Esophagus squamous epithelium (tissue), 5 donors: ENCODE data around the gene TUBB1. TPM values are rescaled to one million over a fixed set of nuclear protein-coding genes. Genes with fewer than 3 reads are reported as not detected.

ENCODE experiments used
- DNase-seq: peaks from one replicate; lab custom pipeline; 2025; lab: John Stamatoyannopoulos, UW
- H3K27ac ChIP-seq, 4 donors: fragments of 200-600 bp; sonication (generic); one replicate each; pipeline ENCODE4 v1.5.1; 2016 to 2019; ENCODE audit warnings: mild to moderate bottlenecking in 1 of 4
- H3K27me3 ChIP-seq, 4 donors: fragments of 200-600 bp; sonication (generic); 1 replicate in 3 of 4; 2 replicates in 1 of 4; pipeline versions ENCODE4 v1.5.1 to v1.6.0; 2017 to 2021; ENCODE audit warnings: antibody characterized with exemption in 1 of 4
- H3K36me3 ChIP-seq, 3 donors: fragments of 200-600 bp; sonication (generic); one replicate each; pipeline ENCODE4 v1.5.1; 2016 to 2019
- H3K4me1 ChIP-seq, 3 donors: fragments of 200-600 bp; sonication (generic); one replicate each; pipeline ENCODE4 v1.5.1; 2017 to 2019
- H3K4me3 ChIP-seq, 4 donors: fragments of 200-600 bp; sonication (generic); 1 replicate in 3 of 4; 2 replicates in 1 of 4; pipeline ENCODE4 v1.5.1; 2016 to 2019; ENCODE audit warnings: mild to moderate bottlenecking in 2 of 4, moderate library complexity in 1 of 4
- H3K9me3 ChIP-seq, 3 donors: fragments of 200-600 bp; sonication (generic); one replicate each; pipeline ENCODE4 v1.5.1; 2016 to 2019
- POLR2A ChIP-seq, 4 donors: fragments of 450-650 bp; IDR thresholded peaks; one replicate each; pipeline ENCODE4 v1.6.1; 2017; ENCODE audit warnings: antibody characterized with exemption in 4 of 4, mild to moderate bottlenecking in 4 of 4, moderate library complexity in 3 of 4
- WGBS, 2 donors: methylation state at CpG; one replicate each; pipeline ENCODE4 v1.1.5; 2018; 5-methylcytosine and 5-hydroxymethylcytosine counted together
- intact Hi-C: fragments of 100-400 bp; cut with DNase I; formaldehyde crosslinking; loops from one replicate; pipeline ENCODE4 v1.15.0; 2022
- total RNA-seq, 4 donors: library from RNA; depleted of rRNA; stranded (reverse); fragments of >200 nt; gene quantifications; one replicate each; pipeline ENCODE4 v1.1.0, GENCODE V29; 2016
- TF ChIP-seq, protein P1 (sequence below), 6 experiments: fragments of 450-650 bp in 4 of 6; fragments of 200-600 bp in 2 of 6; sonication (generic) in 2 of 6; IDR thresholded peaks; one replicate each; pipeline ENCODE4 v1.5.1; 2016 to 2019; ENCODE audit warnings: antibody characterized with exemption in 6 of 6, mild to moderate bottlenecking in 4 of 6, moderate library complexity in 4 of 6
- donor health status: DM: yes; HTN: yes; CAD: no.

Gene TUBB1
- total RNA-seq, 4 donors from 2014 or later: 0.19 TPM; not detected in 3

DNA sequence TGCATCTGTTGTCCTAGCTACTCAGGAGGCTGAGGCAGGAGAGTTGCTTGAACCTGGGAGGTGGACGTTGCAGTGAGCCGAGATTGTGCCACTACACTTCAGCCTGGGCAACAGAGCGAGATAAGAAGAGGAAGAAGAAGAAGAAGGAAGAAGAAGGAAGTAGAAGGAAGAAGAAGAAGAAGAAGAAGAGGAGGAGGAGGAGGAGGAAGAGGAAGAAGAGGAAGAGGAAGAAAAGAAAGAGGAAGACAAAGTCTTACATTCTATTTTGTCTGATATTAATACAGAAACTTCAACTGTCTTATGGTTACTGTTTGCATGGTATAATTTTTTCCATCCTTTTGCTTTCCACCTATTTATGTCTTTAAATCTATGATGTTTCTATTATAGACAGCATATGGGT lies 45.4 kb upstream of the TUBB1 start:
- intact Hi-C loops: no loop called here
- TF ChIP-seq, protein P1, sequence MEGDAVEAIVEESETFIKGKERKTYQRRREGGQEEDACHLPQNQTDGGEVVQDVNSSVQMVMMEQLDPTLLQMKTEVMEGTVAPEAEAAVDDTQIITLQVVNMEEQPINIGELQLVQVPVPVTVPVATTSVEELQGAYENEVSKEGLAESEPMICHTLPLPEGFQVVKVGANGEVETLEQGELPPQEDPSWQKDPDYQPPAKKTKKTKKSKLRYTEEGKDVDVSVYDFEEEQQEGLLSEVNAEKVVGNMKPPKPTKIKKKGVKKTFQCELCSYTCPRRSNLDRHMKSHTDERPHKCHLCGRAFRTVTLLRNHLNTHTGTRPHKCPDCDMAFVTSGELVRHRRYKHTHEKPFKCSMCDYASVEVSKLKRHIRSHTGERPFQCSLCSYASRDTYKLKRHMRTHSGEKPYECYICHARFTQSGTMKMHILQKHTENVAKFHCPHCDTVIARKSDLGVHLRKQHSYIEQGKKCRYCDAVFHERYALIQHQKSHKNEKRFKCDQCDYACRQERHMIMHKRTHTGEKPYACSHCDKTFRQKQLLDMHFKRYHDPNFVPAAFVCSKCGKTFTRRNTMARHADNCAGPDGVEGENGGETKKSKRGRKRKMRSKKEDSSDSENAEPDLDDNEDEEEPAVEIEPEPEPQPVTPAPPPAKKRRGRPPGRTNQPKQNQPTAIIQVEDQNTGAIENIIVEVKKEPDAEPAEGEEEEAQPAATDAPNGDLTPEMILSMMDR (IDR thresholded peaks at IDR 0.05): no peak
- TF ChIP-seq POLR2A (IDR thresholded peaks at IDR 0.05): no peak
- Histone ChIP-seq H3K9me3 (peaks cover 0 to 5% (median 0%) of the 10 kb centered on the region in 3 donors), H3K4me3 (no peak overlapping the region), H3K27ac (no peak overlapping the region), H3K36me3 (no peaks in the 10 kb centered on the region), H3K27me3 (no peaks in the 10 kb centered on the region), H3K4me1 (no peaks in the 10 kb centered on the region)
- WGBS, 2 donors: 69 to 78% methylated on average over 3 of the region's 3 CpGs
- DNase-seq: no peak

DNA sequence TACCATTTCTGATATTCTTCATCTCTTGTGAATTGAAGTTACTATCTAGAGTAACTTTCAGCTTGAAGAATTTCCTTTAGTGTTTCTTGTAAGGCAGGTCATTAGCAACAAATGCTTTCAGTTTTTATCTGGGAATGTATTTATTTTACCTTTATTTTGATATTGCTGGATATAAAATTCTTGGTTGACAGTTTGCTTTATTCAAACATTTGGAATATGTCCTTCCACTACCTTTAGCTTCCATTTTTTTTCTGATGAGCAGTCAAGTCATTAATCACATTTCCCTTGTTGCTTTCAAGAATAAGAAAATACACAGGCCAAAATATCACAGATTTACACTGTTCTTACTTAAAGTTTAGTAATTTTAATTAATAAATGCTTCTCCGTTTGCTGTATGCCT lies 43.9 kb upstream of the TUBB1 start:
- no peak for DNase-seq
- TF ChIP-seq, protein P1 (IDR thresholded peaks at IDR 0.05): no peak
- no peak for TF ChIP-seq POLR2A (IDR thresholded peaks at IDR 0.05)
- intact Hi-C loops: no loop called here
- no peaks in the 10 kb centered on the region for H3K9me3 ChIP-seq
- H3K4me1 ChIP-seq: peaks cover 0 to under 1% (median 0%) of the 10 kb centered on the region in 3 donors
- no peaks in the 10 kb centered on the region for H3K27me3 ChIP-seq
- 86 to 93% methylated on average over 1 of the region's 1 CpG for WGBS, 2 donors
- no peaks in the 10 kb centered on the region for H3K36me3 ChIP-seq
- H3K27ac ChIP-seq: no peak overlapping the region
- H3K4me3 ChIP-seq: no peak overlapping the region

DNA sequence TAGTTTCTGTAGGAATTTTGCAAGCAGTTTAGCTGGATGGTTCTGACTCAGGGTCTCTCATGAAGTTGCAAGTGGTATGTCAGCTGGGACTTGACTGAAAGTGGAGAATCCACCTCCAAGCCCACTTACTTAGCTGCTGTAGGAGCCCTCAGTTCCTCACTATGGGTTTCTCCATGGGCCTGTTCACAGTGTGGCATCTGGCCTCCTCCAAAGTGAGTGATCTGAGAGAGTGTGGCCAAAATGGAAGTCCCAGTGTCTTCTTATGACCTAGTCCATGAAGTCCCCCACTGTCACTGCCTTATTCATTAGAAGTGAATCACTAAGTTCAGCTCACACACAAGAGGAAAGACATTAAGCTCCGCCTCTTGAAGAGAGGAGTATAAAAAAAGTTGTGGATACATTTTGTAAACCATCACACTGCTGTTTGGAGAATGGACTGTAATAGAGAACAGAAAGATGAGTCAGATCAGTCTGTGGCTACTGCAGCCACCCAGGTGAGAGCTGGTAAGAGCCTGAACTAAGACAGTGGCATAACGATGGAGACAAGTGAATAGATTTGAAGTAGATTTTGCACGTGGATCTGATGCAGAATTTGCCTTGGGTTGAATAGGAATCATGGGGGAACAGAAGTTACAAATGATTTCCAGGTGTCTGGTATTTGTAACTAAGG lies 43.0 kb upstream of the TUBB1 start:
- Histone ChIP-seq H3K4me3 (no peak overlapping the region), H3K36me3 (no peaks in the 10 kb centered on the region), H3K27me3 (no peaks in the 10 kb centered on the region), H3K4me1 (peaks cover 0 to 5% (median 0%) of the 10 kb centered on the region in 3 donors), H3K9me3 (no peaks in the 10 kb centered on the region), H3K27ac (no peak overlapping the region)
- WGBS, 2 donors: 78 to 82% methylated on average over 3 of the region's 3 CpGs
- DNase-seq: no peak
- intact Hi-C loops: no loop called here
- TF ChIP-seq, protein P1 (IDR thresholded peaks at IDR 0.05): no peak
- TF ChIP-seq POLR2A (IDR thresholded peaks at IDR 0.05): no peak

DNA sequence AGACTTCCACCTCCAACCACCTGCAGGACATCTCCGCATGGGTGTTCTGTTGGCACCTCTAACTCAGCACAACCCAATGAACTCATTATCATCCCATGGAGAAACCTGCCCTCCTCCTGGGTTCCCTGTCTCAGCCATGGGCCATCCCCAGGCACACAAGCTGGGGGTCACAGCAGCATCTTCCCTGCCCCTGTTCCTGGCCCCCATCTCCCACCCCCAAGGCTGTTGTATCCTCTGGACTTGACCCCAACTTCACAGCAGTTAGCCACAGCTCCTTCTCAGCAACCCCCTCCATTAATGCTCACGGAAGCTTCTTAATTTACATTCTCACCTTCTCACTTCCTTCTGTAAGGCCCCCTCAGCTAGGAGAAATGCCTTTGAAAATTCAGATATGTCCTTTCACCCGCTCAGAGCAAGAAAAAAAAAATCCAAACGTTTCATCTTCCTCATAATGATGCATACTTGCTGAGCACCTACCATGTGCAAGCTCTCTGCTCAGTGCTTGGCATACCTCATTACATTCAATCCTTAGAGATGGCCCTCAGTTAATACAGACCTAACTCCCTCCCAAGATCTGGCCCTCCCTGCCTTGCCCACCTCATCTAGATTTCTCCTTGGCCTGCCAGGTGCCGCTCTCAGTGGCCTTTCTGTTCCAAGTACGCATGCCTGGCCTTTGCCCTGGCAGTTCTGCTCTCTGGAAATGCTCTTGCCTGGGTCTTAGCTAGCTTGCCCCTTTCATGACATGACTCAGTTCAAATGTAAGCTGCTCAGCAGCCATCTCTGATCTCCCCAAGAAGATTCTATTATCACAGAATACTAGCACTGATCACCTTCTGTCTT lies 40.7 kb upstream of the TUBB1 start:
- intact Hi-C loops: no loop called here
- Histone ChIP-seq H3K4me3 (no peak overlapping the region), H3K9me3 (no peaks in the 10 kb centered on the region), H3K4me1 (peaks cover 10 to 24% (median 16%) of the 10 kb centered on the region in 3 donors), H3K27me3 (no peaks in the 10 kb centered on the region), H3K36me3 (no peaks in the 10 kb centered on the region), H3K27ac (no peak overlapping the region)
- 66 to 79% methylated on average over 5 to 6 of the region's 6 CpGs for WGBS, 2 donors
- no peak for DNase-seq
- TF ChIP-seq, protein P1 (IDR thresholded peaks at IDR 0.05): no peak
- TF ChIP-seq POLR2A (IDR thresholded peaks at IDR 0.05): no peak
